WTC11 (cell line): ENCODE data around the gene YEATS2. TPM values are rescaled to one million over a fixed set of nuclear protein-coding genes. Genes with fewer than 3 reads are reported as not detected.

Experiments
- ATAC-seq: fragments of 200-7000 bp; cut with Tn5 transposase; 2 replicates; pipeline ENCODE4 v1.10.0; 2021; ENCODE audit warnings: mild to moderate bottlenecking, moderate library complexity
- CTCF ChIA-PET: fragments of 300-600 bp; sonication (Branson Sonifier 250); formaldehyde crosslinking; loops from one replicate; lab custom pipeline; 2021; ENCODE audit warnings: antibody characterized with exemption; lab: Charles Lee
- POLR2A ChIA-PET: fragments of 350-600 bp; sonication (Branson Sonifier 250); formaldehyde crosslinking; loops from one replicate; lab custom pipeline; 2021; ENCODE audit warnings: antibody characterized with exemption; lab: Charles Lee
- DNase-seq: peaks from one replicate; pipeline ENCODE4 v3.0.0; 2021; ENCODE audit warnings: low spot score
- H3K27ac Mint-ChIP-seq: 2 replicates; pipeline ENCODE4 v1.8.0; 2021; ENCODE audit warnings: mixed read lengths
- H3K27me3 Mint-ChIP-seq: 2 replicates; pipeline ENCODE4 v1.8.0; 2021; ENCODE audit warnings: low read depth, mild to moderate bottlenecking, moderate library complexity, mixed read lengths
- H3K36me3 Mint-ChIP-seq: 2 replicates; pipeline ENCODE4 v1.8.0; 2021; ENCODE audit warnings: mixed read lengths
- H3K4me1 Mint-ChIP-seq: 2 replicates; pipeline ENCODE4 v1.8.0; 2022; ENCODE audit warnings: mixed read lengths
- H3K4me3 Mint-ChIP-seq: 2 replicates; pipeline ENCODE4 v1.8.0; 2021; ENCODE audit warnings: mild to moderate bottlenecking, moderate library complexity, mixed read lengths
- H3K9me3 Mint-ChIP-seq: 2 replicates; pipeline ENCODE4 v1.8.0; 2021; ENCODE audit warnings: mixed read lengths
- EMX1 ChIP-seq: fragments of 250-450 bp; sonication (Bioruptor Pico); IDR thresholded peaks from 2 replicates; pipeline ENCODE4 v1.8.0; 2021; ENCODE audit warnings: mild to moderate bottlenecking
- FOXK1 ChIP-seq: sonication (generic); formaldehyde crosslinking; IDR thresholded peaks from 2 replicates; pipeline ENCODE4 v1.8.0; 2022; ENCODE audit warnings: mild to moderate bottlenecking, moderate library complexity, missing genetic modification reagents
- FOXP1 ChIP-seq: sonication (generic); formaldehyde crosslinking; IDR thresholded peaks from 2 replicates; pipeline ENCODE4 v1.8.0; 2022; ENCODE audit warnings: missing genetic modification reagents, mild to moderate bottlenecking, moderate library complexity, borderline replicate concordance
- JAZF1 ChIP-seq: fragments of 250-450 bp; sonication (Bioruptor Pico); IDR thresholded peaks from 2 replicates; pipeline ENCODE4 v1.9.0; 2021; ENCODE audit warnings: moderate library complexity, mild to moderate bottlenecking, inconsistent platforms
- NR1H2 ChIP-seq: sonication (generic); formaldehyde crosslinking; IDR thresholded peaks from 2 replicates; pipeline ENCODE4 v1.9.0; 2021; ENCODE audit warnings: mild to moderate bottlenecking, moderate library complexity, missing genetic modification reagents
- NR2C2 ChIP-seq: sonication (generic); formaldehyde crosslinking; IDR thresholded peaks from 2 replicates; pipeline ENCODE4 v1.8.0; 2022; ENCODE audit warnings: mild to moderate bottlenecking, missing genetic modification reagents
- SMAD3 ChIP-seq: sonication (generic); formaldehyde crosslinking; IDR thresholded peaks from 2 replicates; pipeline ENCODE4 v1.8.0; 2022; ENCODE audit warnings: missing genetic modification reagents, mild to moderate bottlenecking, borderline replicate concordance
- SOX15 ChIP-seq: fragments of 250-450 bp; sonication (Bioruptor Pico); IDR thresholded peaks from 2 replicates; pipeline ENCODE4 v1.9.0; 2021; ENCODE audit warnings: mild to moderate bottlenecking
- TP53 ChIP-seq: sonication (generic); formaldehyde crosslinking; IDR thresholded peaks from 2 replicates; pipeline ENCODE4 v1.8.1; 2023; ENCODE audit warnings: mild to moderate bottlenecking, missing genetic modification reagents
- ZNF416 ChIP-seq: fragments of 250-450 bp; sonication (Bioruptor Pico); IDR thresholded peaks from 2 replicates; pipeline ENCODE4 v1.9.0; 2021; ENCODE audit warnings: mild to moderate bottlenecking, inconsistent platforms
- ZNF532 ChIP-seq: fragments of 250-450 bp; sonication (Bioruptor Pico); IDR thresholded peaks from 2 replicates; pipeline ENCODE4 v1.9.0; 2021; ENCODE audit warnings: mild to moderate bottlenecking, borderline replicate concordance
- total RNA-seq: library from RNA; stranded (reverse); gene quantifications from 3 replicates; pipeline ENCODE4 v1.2.3, GENCODE V29; 2021
- TF ChIP-seq, protein P1 (sequence below): sonication (generic); formaldehyde crosslinking; IDR thresholded peaks from 2 replicates; pipeline ENCODE4 v1.8.1; 2023; ENCODE audit warnings: mild to moderate bottlenecking, missing genetic modification reagents
- TF ChIP-seq, protein P2 (sequence below): sonication (generic); formaldehyde crosslinking; IDR thresholded peaks from 2 replicates; pipeline ENCODE4 v1.8.1; 2023; ENCODE audit warnings: mild to moderate bottlenecking, missing genetic modification reagents
- TF ChIP-seq, protein P3 (sequence below): fragments of 200-600 bp; IDR thresholded peaks from 2 replicates; pipeline ENCODE4 v1.8.0; 2022; ENCODE audit warnings: antibody characterized with exemption
- TF ChIP-seq, protein P4 (sequence below): sonication (generic); formaldehyde crosslinking; IDR thresholded peaks from 2 replicates; pipeline ENCODE4 v1.8.0; 2022; ENCODE audit warnings: mild to moderate bottlenecking, missing genetic modification reagents

Gene YEATS2
- total RNA-seq, 1 experiment from 2014 or later, result 42.5 TPM

DNA sequence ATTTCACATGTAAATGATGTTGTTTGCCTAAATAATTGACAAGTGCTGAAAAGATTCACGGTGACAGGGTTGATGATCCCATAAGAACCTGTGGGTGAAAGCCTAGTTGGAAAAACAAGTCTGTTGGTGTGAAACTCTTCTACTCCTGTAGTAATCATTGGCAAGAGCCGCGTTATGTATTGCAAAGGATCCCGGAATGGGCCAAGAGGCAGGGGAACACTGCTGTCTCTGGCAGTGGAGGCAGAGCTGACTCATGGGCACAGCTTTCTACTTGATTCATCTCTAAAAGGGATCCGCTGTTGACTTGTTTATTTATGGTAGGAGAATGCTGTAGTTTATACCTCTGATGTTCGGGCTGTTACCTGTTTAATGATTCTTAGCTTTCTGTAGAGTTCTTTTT, 64.7 kb downstream of the YEATS2 start:
- H3K36me3 Mint-ChIP-seq, result peaks cover 47% of the 10 kb centered on the region
- TF ChIP-seq ZNF532 (no peak), JAZF1 (CRISPR knock-in tag) (no peak), NR1H2 (CRISPR knock-in tag) (no peak), FOXP1 (CRISPR knock-in tag) (no peak), FOXK1 (CRISPR knock-in tag) (no peak), SMAD3 (CRISPR knock-in tag) (no peak), TP53 (CRISPR knock-in tag) (no peak), SOX15 (CRISPR knock-in tag) (no peak), ZNF416 (CRISPR knock-in tag) (no peak), NR2C2 (CRISPR knock-in tag) (no peak), EMX1 (CRISPR knock-in tag) (no peak)
- TF ChIP-seq, protein P1, sequence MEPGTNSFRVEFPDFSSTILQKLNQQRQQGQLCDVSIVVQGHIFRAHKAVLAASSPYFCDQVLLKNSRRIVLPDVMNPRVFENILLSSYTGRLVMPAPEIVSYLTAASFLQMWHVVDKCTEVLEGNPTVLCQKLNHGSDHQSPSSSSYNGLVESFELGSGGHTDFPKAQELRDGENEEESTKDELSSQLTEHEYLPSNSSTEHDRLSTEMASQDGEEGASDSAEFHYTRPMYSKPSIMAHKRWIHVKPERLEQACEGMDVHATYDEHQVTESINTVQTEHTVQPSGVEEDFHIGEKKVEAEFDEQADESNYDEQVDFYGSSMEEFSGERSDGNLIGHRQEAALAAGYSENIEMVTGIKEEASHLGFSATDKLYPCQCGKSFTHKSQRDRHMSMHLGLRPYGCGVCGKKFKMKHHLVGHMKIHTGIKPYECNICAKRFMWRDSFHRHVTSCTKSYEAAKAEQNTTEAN, result no peak
- TF ChIP-seq, protein P2, sequence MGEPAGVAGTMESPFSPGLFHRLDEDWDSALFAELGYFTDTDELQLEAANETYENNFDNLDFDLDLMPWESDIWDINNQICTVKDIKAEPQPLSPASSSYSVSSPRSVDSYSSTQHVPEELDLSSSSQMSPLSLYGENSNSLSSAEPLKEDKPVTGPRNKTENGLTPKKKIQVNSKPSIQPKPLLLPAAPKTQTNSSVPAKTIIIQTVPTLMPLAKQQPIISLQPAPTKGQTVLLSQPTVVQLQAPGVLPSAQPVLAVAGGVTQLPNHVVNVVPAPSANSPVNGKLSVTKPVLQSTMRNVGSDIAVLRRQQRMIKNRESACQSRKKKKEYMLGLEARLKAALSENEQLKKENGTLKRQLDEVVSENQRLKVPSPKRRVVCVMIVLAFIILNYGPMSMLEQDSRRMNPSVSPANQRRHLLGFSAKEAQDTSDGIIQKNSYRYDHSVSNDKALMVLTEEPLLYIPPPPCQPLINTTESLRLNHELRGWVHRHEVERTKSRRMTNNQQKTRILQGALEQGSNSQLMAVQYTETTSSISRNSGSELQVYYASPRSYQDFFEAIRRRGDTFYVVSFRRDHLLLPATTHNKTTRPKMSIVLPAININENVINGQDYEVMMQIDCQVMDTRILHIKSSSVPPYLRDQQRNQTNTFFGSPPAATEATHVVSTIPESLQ (CRISPR knock-in tag), result no peak
- TF ChIP-seq, protein P3, sequence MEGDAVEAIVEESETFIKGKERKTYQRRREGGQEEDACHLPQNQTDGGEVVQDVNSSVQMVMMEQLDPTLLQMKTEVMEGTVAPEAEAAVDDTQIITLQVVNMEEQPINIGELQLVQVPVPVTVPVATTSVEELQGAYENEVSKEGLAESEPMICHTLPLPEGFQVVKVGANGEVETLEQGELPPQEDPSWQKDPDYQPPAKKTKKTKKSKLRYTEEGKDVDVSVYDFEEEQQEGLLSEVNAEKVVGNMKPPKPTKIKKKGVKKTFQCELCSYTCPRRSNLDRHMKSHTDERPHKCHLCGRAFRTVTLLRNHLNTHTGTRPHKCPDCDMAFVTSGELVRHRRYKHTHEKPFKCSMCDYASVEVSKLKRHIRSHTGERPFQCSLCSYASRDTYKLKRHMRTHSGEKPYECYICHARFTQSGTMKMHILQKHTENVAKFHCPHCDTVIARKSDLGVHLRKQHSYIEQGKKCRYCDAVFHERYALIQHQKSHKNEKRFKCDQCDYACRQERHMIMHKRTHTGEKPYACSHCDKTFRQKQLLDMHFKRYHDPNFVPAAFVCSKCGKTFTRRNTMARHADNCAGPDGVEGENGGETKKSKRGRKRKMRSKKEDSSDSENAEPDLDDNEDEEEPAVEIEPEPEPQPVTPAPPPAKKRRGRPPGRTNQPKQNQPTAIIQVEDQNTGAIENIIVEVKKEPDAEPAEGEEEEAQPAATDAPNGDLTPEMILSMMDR, result no peak
- TF ChIP-seq, protein P4, sequence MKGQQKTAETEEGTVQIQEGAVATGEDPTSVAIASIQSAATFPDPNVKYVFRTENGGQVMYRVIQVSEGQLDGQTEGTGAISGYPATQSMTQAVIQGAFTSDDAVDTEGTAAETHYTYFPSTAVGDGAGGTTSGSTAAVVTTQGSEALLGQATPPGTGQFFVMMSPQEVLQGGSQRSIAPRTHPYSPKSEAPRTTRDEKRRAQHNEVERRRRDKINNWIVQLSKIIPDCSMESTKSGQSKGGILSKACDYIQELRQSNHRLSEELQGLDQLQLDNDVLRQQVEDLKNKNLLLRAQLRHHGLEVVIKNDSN (CRISPR knock-in tag), result no peak
- no peak overlapping the region for H3K4me3 Mint-ChIP-seq

More for the DNA sequence above, 64.7 kb downstream of the YEATS2 start:
- CTCF ChIA-PET, result no interaction called here
- H3K9me3 Mint-ChIP-seq, result no peaks in the 10 kb centered on the region
- DNase-seq, result no peak
- 0 out of 2 replicates have a peak, but pooled peaks cover 3% of the 10 kb centered on the region for H3K4me1 Mint-ChIP-seq
- POLR2A ChIA-PET, result no interaction called here
- H3K27ac Mint-ChIP-seq, result no peak overlapping the region; the same call in 1 of the 2 replicates
- no peaks in the 10 kb centered on the region for H3K27me3 Mint-ChIP-seq
- ATAC-seq, result no peak
